Stomach (tissue), 9 donors: ENCODE data around the gene SLC49A4. TPM values are rescaled to one million over a fixed set of nuclear protein-coding genes. Genes with fewer than 3 reads are reported as not detected.

Experiments used
- DNase-seq, 2 donors: peaks; one replicate each; pipeline versions ENCODE4 v3.0.0 to v3.0.0-alpha.2; 2013 to 2019
- H3K27ac ChIP-seq, 5 donors: fragments of 200-600 bp in 4 of 5; sonication (generic) in 4 of 5; one replicate each; pipeline ENCODE4 v1.5.1; 2013 to 2019; ENCODE audit warnings: mild to moderate bottlenecking in 1 of 5, moderate library complexity in 1 of 5
- H3K27me3 ChIP-seq, 3 donors: fragments of 200-600 bp; sonication (generic); one replicate each; pipeline ENCODE4 v1.5.1; 2017 to 2019; ENCODE audit warnings: mixed run types in 1 of 3
- H3K36me3 ChIP-seq, 4 donors: fragments of 200-600 bp; sonication (generic); 1 replicate in 3 of 4; 2 replicates in 1 of 4; pipeline ENCODE4 v1.5.1; 2016 to 2019
- H3K4me1 ChIP-seq, 4 donors: fragments of 200-600 bp; sonication (generic); one replicate each; pipeline ENCODE4 v1.5.1; 2016 to 2019
- H3K4me3 ChIP-seq, 4 donors: fragments of 200-600 bp; sonication (generic) in 3 of 4; one replicate each; pipeline ENCODE4 v1.5.1; 2016 to 2019; ENCODE audit warnings: mild to moderate bottlenecking in 1 of 4
- H3K9me3 ChIP-seq, 4 donors: fragments of 200-600 bp; sonication (generic); one replicate each; pipeline ENCODE4 v1.5.1; 2016 to 2019
- EP300 ChIP-seq: sonication (generic); formaldehyde crosslinking; IDR thresholded peaks from one replicate; pipeline ENCODE4 v1.6.1; 2017; ENCODE audit warnings: antibody characterized with exemption
- POLR2A ChIP-seq, 4 donors: fragments of 450-650 bp; IDR thresholded peaks; one replicate each; pipeline ENCODE4 v1.6.1; 2016; ENCODE audit warnings: antibody characterized with exemption in 4 of 4, control low read depth in 2 of 4, mild to moderate bottlenecking in 1 of 4, moderate library complexity in 1 of 4
- POLR2AphosphoS5 ChIP-seq, 3 donors: sonication (generic); formaldehyde crosslinking; IDR thresholded peaks; one replicate each; pipeline ENCODE4 v1.6.1; 2016; ENCODE audit warnings: antibody characterized with exemption in 3 of 3
- WGBS, 5 donors: extraction: QIAGEN DNeasy Blood & Tissue Kit in 3 of 5; methylation state at CpG; one replicate each; pipeline versions ENCODE4 v1.1.5 to v1.1.7; 2013 to 2018; 5-methylcytosine and 5-hydroxymethylcytosine counted together
- intact Hi-C: fragments of 100-400 bp; cut with DNase I; formaldehyde crosslinking; loops from one replicate; pipeline ENCODE4 v1.15.1; 2023; ENCODE audit warnings: low total_unique reads
- polyA plus RNA-seq, 3 donors: library from polyadenylated mRNA; stranded (reverse); fragments of 200-250 nt; gene quantifications; one replicate each; pipeline ENCODE4 v1.2.3, GENCODE V29; 2013
- total RNA-seq, 5 donors: library from RNA; depleted of rRNA; stranded (reverse); fragments of >200 nt; gene quantifications; one replicate each; pipeline versions ENCODE4 v1.1.0 to v1.2.3, GENCODE V29; 2014 to 2016
- TF ChIP-seq, protein P1 (sequence below), 7 experiments: fragments of 450-650 bp in 4 of 7; fragments of 200-600 bp in 3 of 7; sonication (generic) in 3 of 7; IDR thresholded peaks; one replicate each; pipeline ENCODE4 v1.5.1; 2016 to 2019; ENCODE audit warnings: antibody characterized with exemption in 7 of 7, control low read depth in 2 of 7, mild to moderate bottlenecking in 1 of 7
- donor health status: healthy with polysubstance abuse.
- donor health status: Bipolar disorder and iron deficiency.
- donor health status: healthy.

The SLC49A4 gene
- total and polyA plus RNA-seq, 8 donors = 0.31 to 28.8 (median 3.6) TPM

DNA sequence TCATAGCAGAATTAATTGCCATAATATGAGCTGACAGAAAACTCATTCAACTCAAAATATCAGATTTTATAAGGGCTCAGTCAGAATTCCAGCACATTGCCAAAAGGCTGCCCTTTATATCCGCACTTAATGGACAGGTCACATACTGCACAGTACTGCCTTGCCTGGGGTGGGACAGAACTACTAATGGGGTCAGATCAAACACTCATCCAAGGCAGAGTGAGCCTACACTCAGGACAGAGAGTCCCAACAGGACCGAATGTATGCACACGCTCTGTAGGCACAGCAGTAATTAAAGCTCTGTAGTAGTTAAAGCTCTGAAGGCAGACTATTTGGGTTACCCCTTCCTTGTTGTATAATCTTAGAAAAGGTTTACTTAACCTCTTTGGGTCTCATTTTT lies 28.4 kb upstream of the SLC49A4 start:
- Histone ChIP-seq H3K36me3 (peaks cover 0 to 20% (median 17%) of the 10 kb centered on the region in 4 donors), H3K27me3 (no peaks in the 10 kb centered on the region), H3K4me1 (no peaks in the 10 kb centered on the region), H3K4me3 (no peak overlapping the region), H3K9me3 (no peaks in the 10 kb centered on the region), H3K27ac (no peak overlapping the region)
- no peak for DNase-seq
- WGBS, 5 donors = 93 to 98% (median 97%) methylated on average over 3 of the region's 3 CpGs
- TF ChIP-seq EP300 (no peak), POLR2A (IDR thresholded peaks at IDR 0.05) (no peak), POLR2AphosphoS5 (IDR thresholded peaks at IDR 0.05) (no peak)
- TF ChIP-seq, protein P1, sequence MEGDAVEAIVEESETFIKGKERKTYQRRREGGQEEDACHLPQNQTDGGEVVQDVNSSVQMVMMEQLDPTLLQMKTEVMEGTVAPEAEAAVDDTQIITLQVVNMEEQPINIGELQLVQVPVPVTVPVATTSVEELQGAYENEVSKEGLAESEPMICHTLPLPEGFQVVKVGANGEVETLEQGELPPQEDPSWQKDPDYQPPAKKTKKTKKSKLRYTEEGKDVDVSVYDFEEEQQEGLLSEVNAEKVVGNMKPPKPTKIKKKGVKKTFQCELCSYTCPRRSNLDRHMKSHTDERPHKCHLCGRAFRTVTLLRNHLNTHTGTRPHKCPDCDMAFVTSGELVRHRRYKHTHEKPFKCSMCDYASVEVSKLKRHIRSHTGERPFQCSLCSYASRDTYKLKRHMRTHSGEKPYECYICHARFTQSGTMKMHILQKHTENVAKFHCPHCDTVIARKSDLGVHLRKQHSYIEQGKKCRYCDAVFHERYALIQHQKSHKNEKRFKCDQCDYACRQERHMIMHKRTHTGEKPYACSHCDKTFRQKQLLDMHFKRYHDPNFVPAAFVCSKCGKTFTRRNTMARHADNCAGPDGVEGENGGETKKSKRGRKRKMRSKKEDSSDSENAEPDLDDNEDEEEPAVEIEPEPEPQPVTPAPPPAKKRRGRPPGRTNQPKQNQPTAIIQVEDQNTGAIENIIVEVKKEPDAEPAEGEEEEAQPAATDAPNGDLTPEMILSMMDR (IDR thresholded peaks at IDR 0.05) = no peak
- intact Hi-C loops = no loop called here

DNA sequence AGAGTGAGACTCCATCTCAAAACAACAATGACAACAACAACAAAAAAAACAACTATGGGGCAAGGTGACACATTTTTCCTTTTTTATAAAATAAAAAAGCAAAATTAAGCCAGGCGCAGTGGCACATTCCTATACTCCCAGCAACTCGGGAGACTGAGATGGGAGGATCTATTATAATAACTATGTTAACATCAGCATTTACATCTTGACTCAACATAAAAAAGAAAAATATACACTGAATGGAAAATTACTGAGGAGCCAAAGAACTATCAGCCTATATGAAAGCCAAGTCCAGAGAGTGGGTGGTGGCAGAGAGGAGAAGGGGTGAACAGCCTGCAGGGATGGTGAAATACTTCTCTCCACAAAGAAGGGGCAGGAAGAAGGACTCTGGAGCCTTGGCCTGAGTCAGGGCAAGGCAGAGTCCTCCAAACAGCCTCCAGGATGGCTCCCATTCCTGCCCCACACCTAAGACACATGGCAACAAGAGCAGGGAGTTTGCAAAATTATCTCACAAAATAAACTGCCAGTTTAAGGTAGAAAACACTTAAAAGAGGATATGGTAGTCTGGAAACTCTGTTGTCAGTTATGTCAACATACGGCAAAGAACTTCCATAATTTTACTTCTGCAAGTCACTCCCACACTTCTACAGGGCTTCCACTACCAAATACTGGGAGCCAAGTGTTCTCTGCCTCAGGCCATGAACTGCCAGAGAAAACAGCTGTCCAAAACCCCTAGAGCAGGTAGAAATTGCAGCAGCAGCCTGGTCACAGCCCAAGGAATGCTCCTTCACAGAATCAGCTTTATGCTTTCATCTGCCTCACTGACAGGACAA lies 27.1 kb upstream of the SLC49A4 start:
- peak overlapping the region in 2 of 5 donors; percentile 58 to 63 for H3K27ac ChIP-seq

DNA sequence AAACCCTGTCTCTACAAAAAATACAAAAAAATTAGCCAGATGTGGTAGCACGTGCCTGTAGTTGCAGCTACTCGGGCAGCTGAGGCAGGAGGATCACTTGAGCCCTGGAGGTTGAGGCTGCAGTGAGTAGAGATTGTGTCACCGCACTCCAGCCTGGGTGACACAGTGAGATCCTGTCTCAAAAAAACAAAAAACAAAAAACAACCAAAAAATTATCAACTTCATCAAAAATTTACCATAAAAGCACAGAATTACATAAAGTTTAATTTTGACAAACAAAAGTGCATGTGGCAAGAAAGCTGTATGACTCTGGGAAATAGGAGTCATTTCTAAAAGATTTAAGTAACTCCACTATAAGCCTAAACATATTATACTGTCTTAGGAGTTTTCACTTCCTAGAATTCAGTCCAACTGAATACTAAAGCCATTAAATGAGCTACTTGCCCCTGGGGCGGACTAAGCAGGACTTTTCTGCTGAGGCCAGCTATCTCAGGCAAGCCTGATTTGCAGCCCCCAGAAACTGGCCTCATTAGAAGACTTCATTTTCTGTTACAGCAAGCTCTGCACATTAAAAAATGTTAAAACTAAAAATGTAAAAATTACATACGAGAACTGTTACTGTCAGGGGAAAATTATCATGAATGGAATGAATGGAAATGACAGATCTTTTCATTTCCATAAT lies 24.2 kb upstream of the SLC49A4 start:
- Histone ChIP-seq H3K4me1 (no peaks in the 10 kb centered on the region), H3K4me3 (no peak overlapping the region), H3K27ac (no peak overlapping the region), H3K9me3 (no peaks in the 10 kb centered on the region), H3K27me3 (no peaks in the 10 kb centered on the region), H3K36me3 (peaks cover 0 to 25% (median 22%) of the 10 kb centered on the region in 4 donors)
- intact Hi-C loops = no loop called here
- DNase-seq = no peak
- TF ChIP-seq POLR2A (IDR thresholded peaks at IDR 0.05) (no peak), POLR2AphosphoS5 (IDR thresholded peaks at IDR 0.05) (no peak), EP300 (no peak)
- TF ChIP-seq, protein P1 (IDR thresholded peaks at IDR 0.05) = no peak
- 92 to 97% (median 95%) methylated on average over 5 of the region's 5 CpGs for WGBS, 5 donors

More for the DNA sequence above, 27.1 kb upstream of the SLC49A4 start:
- TF ChIP-seq POLR2AphosphoS5 (IDR thresholded peaks at IDR 0.05) (no peak), EP300 (no peak), POLR2A (IDR thresholded peaks at IDR 0.05) (no peak)
- TF ChIP-seq, protein P1 (IDR thresholded peaks at IDR 0.05) = no peak
- no peaks in the 10 kb centered on the region for H3K27me3 ChIP-seq
- no peaks in the 10 kb centered on the region for H3K4me1 ChIP-seq
- H3K4me3 ChIP-seq = no peak overlapping the region
- 81 to 92% (median 88%) methylated on average over 3 of the region's 3 CpGs for WGBS, 5 donors
- peaks cover 0 to 20% (median 17%) of the 10 kb centered on the region in 4 donors for H3K36me3 ChIP-seq
- no peaks in the 10 kb centered on the region for H3K9me3 ChIP-seq
- no peak for DNase-seq
- intact Hi-C loops = no loop called here

DNA sequence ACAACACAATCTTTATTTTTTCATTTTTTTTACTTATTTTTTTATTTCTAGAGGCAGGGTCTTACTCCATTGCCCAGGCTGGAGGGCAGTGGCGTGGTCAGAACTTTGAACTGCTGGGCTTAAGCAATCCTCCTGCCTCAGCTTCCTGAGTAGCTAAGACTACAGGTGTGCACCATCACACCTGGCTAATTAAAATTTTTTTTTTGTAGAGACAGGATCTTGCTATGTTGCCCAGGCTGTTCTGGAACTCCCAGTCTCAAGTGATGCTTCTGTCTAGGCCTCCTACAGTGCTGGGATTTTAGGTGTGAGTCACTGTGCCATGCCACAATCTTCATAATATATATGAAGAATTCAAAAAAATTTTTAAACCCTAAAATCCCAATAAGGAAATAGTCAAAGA lies 22.0 kb upstream of the SLC49A4 start:
- intact Hi-C loops = no loop called here
- H3K4me1 ChIP-seq = no peaks in the 10 kb centered on the region
- WGBS, 5 donors = 90 to 100% (median 93%) methylated on average over 1 of the region's 1 CpG

More for the DNA sequence above, 22.0 kb upstream of the SLC49A4 start:
- no peak for DNase-seq
- Histone ChIP-seq H3K27me3 (no peaks in the 10 kb centered on the region), H3K4me3 (no peak overlapping the region), H3K9me3 (no peaks in the 10 kb centered on the region), H3K27ac (no peak overlapping the region), H3K36me3 (peaks cover 0 to 21% (median 15%) of the 10 kb centered on the region in 4 donors)
- TF ChIP-seq POLR2AphosphoS5 (IDR thresholded peaks at IDR 0.05) (no peak), POLR2A (IDR thresholded peaks at IDR 0.05) (no peak)
